ENCODE results near the gene SLC6A3.

DNA sequence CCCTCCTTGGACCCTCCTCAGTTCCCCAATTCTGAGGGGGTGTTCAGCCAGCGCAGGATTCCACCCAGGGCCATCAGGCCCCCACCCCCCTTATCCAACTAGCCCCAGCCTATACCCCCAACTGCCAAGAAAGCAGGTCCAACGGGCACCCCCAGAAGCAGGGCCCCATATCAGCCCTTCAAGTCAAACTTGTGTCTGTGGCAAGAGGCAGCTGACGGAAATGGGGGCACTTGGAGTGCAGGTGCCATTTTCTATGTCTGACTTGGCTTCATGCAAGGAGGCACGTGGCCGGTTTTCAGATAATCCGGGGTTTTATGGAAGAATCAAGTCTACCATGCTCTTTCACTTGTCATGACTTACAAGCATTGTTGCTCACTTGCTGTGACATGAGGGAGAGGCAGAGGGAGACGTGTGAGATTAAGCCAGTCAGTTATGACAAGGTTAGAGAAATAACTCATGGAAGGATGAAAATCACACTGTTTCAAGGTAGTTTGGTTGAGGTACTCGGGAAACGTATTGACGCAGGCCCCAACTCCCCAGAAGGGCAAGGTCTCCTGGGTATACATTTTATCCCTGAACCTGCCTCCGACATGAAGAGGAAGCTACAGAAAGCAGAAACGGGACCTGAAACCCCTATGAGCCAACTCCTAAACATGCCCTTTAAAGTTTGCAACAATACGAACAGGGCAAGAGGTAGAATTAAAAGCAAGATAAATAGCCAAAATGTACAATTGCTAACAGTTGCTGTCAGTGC, 73.8 kb downstream of the SLC6A3 start:
- TF ChIP-seq, protein P1, sequence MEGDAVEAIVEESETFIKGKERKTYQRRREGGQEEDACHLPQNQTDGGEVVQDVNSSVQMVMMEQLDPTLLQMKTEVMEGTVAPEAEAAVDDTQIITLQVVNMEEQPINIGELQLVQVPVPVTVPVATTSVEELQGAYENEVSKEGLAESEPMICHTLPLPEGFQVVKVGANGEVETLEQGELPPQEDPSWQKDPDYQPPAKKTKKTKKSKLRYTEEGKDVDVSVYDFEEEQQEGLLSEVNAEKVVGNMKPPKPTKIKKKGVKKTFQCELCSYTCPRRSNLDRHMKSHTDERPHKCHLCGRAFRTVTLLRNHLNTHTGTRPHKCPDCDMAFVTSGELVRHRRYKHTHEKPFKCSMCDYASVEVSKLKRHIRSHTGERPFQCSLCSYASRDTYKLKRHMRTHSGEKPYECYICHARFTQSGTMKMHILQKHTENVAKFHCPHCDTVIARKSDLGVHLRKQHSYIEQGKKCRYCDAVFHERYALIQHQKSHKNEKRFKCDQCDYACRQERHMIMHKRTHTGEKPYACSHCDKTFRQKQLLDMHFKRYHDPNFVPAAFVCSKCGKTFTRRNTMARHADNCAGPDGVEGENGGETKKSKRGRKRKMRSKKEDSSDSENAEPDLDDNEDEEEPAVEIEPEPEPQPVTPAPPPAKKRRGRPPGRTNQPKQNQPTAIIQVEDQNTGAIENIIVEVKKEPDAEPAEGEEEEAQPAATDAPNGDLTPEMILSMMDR (IDR thresholded peaks at IDR 0.05): no peak
- TF ChIP-seq POLR2A (IDR thresholded peaks at IDR 0.05): no peak
- no peak for TF ChIP-seq EP300 (IDR thresholded peaks at IDR 0.05)

Data from tibial nerve (tissue), 4 donors.